ENCODE measurements around the gene AQP12B.
"Not testable (repeated sequence)": the region's sequence is repeated elsewhere in the genome, so short reads cannot be mapped to it uniquely, and the experiment has no call there.

AQP12B gene, protein sequence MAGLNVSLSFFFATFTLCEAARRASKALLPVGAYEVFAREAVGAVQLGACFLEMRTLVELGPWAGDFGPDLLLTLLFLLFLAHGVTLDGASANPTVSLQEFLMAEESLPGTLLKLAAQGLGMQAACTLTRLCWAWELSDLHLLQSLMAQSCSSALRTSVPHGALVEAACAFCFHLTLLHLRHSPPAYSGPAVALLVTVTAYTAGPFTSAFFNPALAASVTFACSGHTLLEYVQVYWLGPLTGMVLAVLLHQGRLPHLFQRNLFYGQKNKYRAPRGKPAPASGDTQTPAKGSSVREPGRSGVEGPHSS

GRCh38 chr2:240682431-240683224 lies at the start of gene AQP12B:
TSS of gene AQP12B (minus strand) at chr2:240682885. CDS start at chr2:240682837, 48 bp downstream.
- not testable (repeated sequence) for DNase-seq

DNA sequence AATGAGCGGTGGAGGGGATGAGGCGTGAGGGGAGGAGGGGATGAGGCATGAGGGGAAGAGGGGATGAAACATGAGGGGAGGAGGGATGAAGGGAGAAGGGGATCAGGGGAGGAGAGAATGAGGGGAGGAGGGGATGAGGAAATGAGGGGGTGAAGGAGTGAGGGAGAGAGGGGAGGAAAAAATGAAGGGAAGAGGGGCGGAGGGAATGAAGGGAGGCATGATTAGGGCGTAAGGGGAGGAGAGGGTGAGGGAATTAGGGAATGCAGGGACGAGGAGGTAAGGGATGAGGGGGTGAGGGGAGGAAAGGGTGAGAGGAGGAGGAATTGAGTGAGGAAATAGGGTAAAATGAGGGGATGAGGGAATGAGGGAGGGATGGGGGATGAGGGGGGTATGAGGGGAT lies 49.5 kb upstream of the AQP12B start:
- DNase-seq, result no peak

GRCh38 chr2:240731178-240731545 lies 48.5 kb upstream of the AQP12B start:
- DNase-seq, result no peak

DNA sequence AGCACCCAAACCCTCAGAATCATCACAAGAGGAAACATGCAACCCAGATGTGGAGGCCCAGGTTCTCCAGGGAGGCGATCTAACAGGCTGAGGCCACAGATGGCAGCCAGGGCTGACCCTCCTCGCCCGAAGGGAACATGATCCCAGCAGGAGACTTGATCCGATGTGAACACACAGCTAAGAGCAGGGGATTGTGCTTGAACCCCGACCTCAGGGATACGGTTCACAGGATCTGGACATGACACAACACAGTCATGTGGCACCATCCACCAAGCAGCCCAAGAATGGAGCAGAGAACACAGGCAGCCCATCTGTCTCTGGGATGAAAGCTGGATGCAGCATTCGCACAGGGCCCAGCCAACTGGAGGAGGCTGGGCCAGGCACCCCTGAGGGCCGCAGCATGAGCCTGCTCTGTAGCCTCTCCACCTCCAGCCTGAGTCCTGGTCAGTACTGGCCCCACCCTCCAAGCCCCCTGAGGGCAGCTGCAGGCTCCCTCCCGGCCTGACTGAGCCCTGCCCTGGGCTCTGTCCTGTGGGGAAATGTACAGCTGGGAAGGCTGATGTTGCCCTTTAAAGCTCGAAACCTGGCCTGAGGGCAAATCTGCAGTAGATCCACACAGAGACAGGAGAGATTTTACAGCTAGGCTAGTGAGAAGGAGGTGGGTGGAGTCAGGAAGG lies 48.0 kb upstream of the AQP12B start:
- DNase-seq, result no peak

GRCh38 chr2:240728827-240729226 lies 46.1 kb upstream of the AQP12B start:
- no peak for DNase-seq

DNA sequence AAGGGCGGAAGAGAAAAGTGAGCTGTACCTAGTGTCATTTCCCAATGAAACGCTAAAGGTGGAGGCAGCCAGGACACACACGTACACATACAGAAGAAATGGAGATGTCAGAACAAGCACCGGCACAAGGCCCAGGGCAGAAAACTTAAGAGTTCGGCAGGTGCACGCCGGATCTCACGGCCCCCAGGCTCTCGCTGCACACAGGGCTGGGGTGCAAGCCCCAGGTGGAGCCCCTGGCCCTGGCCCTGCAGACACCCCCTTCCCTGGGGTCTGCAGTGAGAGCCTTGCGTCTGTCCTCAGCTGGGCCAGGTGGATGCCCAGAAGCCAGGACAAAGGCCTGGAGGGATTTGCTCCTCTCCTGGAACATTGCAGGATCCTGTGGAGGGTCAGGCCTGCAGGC lies 45.7 kb upstream of the AQP12B start:
- DNase-seq, result no peak

GRCh38 chr2:240727913-240728312 lies 45.2 kb upstream of the AQP12B start:
- DNase-seq, result no peak

- DNase-seq, result no peak
Observed at GRCh38 chr2:240727439-240727838, 44.8 kb upstream of the AQP12B start.

- DNase-seq, result no peak
Observed at GRCh38 chr2:240726876-240727275, 44.2 kb upstream of the AQP12B start.

DNA sequence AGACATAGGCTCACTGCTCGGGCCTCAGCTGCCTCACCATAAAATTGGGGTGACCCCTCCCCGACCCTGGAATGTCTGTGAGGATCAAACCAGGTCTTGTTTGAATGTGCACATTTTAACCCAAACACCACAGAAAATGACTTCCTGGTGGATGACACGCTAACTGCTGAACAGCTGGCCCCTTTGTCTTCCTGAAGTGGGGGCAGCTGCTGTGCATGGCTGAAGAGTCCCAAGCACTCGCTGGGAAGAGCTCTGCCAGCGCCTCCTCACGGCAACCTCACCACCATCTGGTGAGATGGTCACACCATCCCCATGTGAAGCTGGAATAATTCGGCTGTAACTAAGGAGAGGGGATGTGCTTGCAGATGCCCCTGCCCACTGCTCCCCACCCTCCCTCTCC lies 43.0 kb upstream of the AQP12B start:
- DNase-seq, result no peak

DNA sequence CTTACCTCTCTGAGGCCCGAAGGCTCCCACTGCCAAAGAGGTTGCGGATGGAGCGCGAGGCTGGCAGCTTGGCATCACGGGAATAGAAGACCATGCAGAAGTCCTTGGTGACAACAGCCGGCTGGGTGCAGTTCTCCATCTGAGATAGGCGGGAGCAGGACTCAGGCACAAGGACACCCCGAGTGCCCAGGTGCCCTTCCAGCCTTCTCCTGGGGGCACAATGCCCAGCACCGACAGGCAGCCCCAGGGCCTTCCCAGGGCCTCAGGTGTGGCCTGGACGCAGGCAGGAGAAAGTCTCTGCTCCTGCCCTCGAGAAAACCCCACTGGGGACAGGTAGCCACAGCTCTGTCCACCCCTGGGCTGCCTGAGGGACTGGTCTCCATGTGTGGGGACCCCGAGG lies 42.6 kb upstream of the AQP12B start:
- no peak for DNase-seq

- no peak for DNase-seq
Observed at GRCh38 chr2:240724431-240724830, 41.7 kb upstream of the AQP12B start.

DNA sequence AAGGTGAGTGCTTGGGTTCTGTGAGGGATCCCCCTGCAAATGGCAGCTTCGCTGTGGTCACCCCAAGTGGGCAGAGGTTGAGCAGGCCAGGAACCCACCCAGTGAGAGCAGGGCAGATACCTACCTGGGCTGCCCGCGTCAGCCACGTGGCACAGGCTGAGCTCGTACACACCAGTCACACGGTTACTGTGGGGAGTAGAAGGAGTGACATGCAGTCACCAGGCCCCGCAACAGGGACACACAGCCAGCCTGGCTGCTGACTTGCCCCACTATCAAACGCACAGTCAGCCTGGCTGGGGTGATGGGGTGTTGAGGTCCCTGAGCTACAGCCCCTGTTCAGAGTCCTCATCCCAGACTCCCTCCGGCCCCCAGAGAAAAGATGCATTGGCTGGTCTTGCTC lies 41.2 kb upstream of the AQP12B start:
- DNase-seq, result no peak

DNA sequence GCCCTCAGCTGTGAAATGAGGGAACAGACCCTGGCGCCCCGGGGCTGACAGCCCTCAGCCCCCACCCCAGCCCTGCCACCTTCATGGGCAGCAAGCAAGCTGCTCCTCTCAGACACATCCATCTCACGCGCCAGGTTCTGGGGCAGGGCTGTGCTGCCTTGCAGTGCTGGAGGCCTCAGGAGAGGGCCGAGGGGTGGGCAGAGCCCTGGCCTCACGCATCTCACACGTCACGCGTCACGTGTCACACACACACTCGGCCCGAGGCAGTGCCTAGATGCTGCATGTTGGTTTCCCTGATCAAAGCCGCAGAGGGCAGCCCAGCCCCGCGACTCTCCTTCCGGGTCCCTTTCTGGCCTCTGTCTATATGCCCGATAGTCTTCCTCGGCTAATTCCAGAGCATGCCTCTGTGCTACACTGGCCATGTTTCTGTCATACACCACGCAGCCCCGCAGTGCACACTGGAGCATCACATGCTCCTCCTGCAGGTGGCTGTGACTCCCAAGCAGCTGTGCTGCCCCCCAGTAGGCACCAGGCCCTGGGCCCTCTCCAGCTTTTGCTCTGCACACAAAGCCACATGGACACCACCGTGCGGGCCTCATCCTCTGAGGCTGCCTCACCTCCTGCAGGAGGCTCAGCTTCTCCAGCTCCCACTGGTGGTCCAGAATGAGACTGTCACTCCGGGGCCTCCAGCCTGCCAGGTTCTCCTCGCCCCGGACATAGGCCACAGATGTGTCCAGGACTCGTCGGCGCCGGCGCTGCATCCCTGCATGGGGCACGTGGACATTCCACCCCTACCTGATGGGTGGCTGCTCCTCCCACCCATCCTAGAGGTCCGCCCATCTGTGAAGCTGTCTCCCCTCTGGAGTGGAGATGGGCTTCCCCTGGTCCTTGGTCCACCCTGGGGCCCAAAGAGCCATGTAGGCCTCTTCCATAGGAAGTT lies 40.4 kb upstream of the AQP12B start:
- no peak for DNase-seq

DNA sequence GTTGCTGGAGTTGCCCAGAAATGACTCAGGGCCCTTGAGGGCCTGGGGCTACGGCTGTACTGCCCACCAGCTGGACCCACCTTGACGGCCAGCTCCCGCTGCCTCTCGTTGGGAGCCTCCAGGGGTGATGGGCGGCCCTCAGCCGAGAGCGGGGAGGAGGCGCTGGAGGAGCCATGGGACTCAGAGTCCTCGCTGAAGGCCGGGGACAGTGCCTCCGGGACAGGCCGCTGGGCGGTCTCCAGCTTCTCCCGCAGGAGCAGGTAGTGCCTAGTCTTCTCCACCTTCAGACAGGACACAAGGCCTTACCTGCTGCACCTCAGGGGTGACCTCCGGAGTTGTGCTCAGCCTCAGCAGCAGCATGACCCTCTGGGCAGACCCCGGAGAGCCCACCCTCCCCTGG lies 39.7 kb upstream of the AQP12B start:
- no peak for DNase-seq

DNA sequence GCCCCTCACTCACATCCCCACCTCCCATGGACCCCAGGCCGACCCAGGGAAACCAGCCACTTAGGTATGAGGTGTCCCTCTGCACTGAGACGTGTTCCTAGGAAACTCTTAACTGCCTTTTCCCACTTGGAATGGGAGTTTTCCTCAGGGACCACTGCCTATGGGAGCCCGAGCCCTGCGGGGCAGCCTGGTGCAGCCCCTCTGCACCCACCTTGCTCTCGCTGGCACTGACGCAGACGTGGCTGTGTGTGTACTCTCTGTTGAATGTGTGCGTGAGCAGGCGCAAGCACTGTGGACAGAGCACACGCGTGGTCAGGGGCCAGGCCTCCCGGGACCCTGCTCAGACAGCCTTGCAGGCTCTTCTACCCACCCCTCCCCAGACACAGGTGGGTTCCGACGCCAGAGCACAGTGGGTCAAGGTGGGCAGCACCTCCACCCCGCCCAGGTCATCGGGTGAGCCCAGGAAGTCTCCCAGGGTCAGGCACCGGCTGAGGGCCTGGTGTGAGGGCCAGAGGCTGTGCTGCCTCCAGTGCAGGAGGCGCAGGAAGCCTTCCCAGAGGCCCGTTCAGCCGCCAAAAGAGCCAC lies 39.0 kb upstream of the AQP12B start:
- no peak for DNase-seq

GRCh38 chr2:240720686-240721595 lies 38.3 kb upstream of the AQP12B start:
- DNase-seq, result no peak

DNA sequence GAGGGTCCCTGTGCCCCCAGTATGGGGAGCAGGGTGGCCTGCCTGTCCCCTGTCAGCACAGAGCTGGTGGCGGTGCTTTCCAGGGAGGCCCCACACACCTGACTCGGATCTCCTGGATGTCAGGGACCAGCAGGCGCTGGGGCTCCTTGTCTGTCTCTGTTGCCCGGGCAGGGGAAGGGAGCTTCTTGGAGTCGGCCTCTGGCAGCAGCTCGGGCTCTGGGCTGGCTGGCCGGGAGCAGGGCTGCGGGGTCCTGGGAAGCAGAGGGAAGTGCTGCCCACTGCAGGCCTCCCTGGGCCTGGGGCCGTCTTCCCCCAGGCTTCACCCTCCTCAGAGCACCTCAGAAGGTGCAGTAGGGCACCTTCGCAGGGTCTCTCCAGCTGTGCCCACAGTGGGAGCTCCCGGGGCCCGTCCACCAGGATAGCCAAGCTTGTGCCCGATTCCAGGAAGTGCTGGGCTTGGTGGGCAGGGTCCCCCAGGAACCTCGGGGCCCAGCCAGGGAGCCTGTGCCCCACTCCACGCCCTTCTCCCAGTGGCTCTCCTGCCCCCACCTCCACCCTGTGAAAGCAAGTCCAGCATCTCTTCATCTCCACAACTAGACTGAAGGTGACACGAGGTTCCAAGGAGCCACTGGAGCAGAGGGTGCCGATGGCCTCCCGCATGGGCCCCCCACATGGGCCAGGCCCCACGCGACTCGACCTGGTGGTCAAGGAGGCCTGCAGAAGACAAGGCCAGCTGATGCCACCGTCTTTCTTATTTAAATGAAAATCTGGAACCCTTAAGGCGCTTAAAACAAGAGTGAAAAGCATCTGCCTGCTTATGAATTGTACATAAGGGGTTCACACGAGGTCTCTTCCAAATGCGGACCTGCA lies 37.2 kb upstream of the AQP12B start:
- no peak for DNase-seq

- no peak for DNase-seq
Observed at GRCh38 chr2:240718896-240719490, 36.3 kb upstream of the AQP12B start.
